ENCODE measurements around the gene SH3RF2. TPM values are rescaled to one million over a fixed set of nuclear protein-coding genes. Genes with fewer than 3 reads are reported as not detected.
"Not testable (repeated sequence)": the region's sequence is repeated elsewhere in the genome, so short reads cannot be mapped to it uniquely, and the experiment has no call there.

SH3RF2 gene
- total and polyA plus RNA-seq, 9 of the 15 experiments (the other 6 are each of a cell fraction or from before 2014, with no cell fraction given): 0.05 TPM; not detected in 8

- TF ChIP-seq CLOCK (CRISPR knock-in tag; IDR thresholded peaks at IDR 0.05; ENCODE audit: borderline replicate concordance): no peak
- TF ChIP-seq SUPT5H (IDR thresholded peaks at IDR 0.05): no peak
- TF ChIP-seq ADNP (tag; IDR thresholded peaks at IDR 0.05): no peak
- TF ChIP-seq SPI1 (IDR thresholded peaks at IDR 0.05; ENCODE audit: borderline replicate concordance, low read depth, low read length): no peak
- no peak for TF ChIP-seq SRSF9 (IDR thresholded peaks at IDR 0.05; ENCODE audit: borderline replicate concordance, low read depth, low read length)
- TF ChIP-seq ETS2 (tag; IDR thresholded peaks at IDR 0.05; ENCODE audit: borderline replicate concordance, poor library complexity, severe bottlenecking): no peak
- TF ChIP-seq ATF1 (CRISPR knock-in tag; IDR thresholded peaks at IDR 0.05): no peak
- no peak for TF ChIP-seq ATF1 (tag; IDR thresholded peaks at IDR 0.05)
- TF ChIP-seq ZNF3 (CRISPR knock-in tag; IDR thresholded peaks at IDR 0.05): no peak
- no peak for TF ChIP-seq ARID1B (IDR thresholded peaks at IDR 0.05)
- TF ChIP-seq MYC (IDR thresholded peaks at IDR 0.05; ENCODE audit: low read depth, low read length): no peak
- no peak for TF ChIP-seq MYC (CRISPR knock-in tag; IDR thresholded peaks at IDR 0.05; ENCODE audit: borderline replicate concordance, low read depth)
- TF ChIP-seq ZNF764 (CRISPR knock-in tag; IDR thresholded peaks at IDR 0.05; ENCODE audit: low read depth): no peak
These were observed 46.8 kb upstream of the SH3RF2 start (continued) for GRCh38 chr5:145889611-145890010.

- FAIRE-seq; ATAC-seq; H3K4me1 ChIP-seq (replicated peaks in 1 of 2; ENCODE audit: control insufficient read depth in 2 of 2, insufficient read depth in 2 of 2, low read length in 2 of 2); H3K27me3 ChIP-seq (ENCODE audit: control insufficient read depth in 2 of 2, insufficient read depth in 2 of 2, low read length in 2 of 2); in situ Hi-C loops (cut with MboI); H3K4me2 ChIP-seq (ENCODE audit: insufficient read depth, low read length); H4K20me1 ChIP-seq (replicated peaks; ENCODE audit: control insufficient read depth, insufficient read depth, low read length); H3K9me1 ChIP-seq (ENCODE audit: control insufficient read depth, insufficient read depth, low read length); DNase-seq (ENCODE audit: extremely low read depth in 1 of 4, low spot score in 3 of 4); H3K4me3 ChIP-seq; BruUV-seq (replicated peaks); H3K9me3 ChIP-seq (replicated peaks; ENCODE audit: control insufficient read depth, insufficient read depth, low read depth, low read length); H3K9ac ChIP-seq (ENCODE audit: insufficient read depth in 1 of 2, low read depth in 2 of 2, low read length in 2 of 2); H3K27ac ChIP-seq (ENCODE audit: extremely low read depth, low read depth, low read length); H3K79me2 ChIP-seq (ENCODE audit: control insufficient read depth, insufficient read depth, low read length); POLR2A ChIA-PET; H3K36me3 ChIP-seq (ENCODE audit: control insufficient read depth, insufficient read depth, low read length); intact Hi-C loops (cut with micrococcal nuclease): not testable (repeated sequence)
- WGBS (ENCODE audit: insufficient coverage, low coverage, missing lambda C conversion rate): 19% methylated on average over 10 of the region's 10 CpGs
- CTCF ChIA-PET (ENCODE audit: low intra/inter-chr PET ratio): interaction anchor here (0.7 kb wide), 1 partner anchor 43 kb away, joined by 3 read pairs; no protein-coding TSS in a partner anchor
- H2AFZ ChIP-seq (ENCODE audit: low read depth, low read length): peak overlapping the region; percentile 55; the same call in 1 of the 2 replicates
These were observed 45.0 kb upstream of the SH3RF2 start for GRCh38 chr5:145891378-145891777.

All from K562 (cell line).